Measurements from ENCODE around the gene SEMA5B. TPM values are rescaled to one million over a fixed set of nuclear protein-coding genes. Genes with fewer than 3 reads are reported as not detected.

Gene SEMA5B
- total RNA-seq, 1 experiment from 2014 or later, result not detected

GRCh38 chr3:123054931-123055330 lies 27.4 kb upstream of the SEMA5B start:
- no peaks in the 10 kb centered on the region for H3K27me3 ChIP-seq (ENCODE audit: insufficient read depth, low read depth)
- POLR2A ChIA-PET (ENCODE audit: unreplicated experiment), result interaction anchor here (0.6 kb wide), 1 partner anchor 375 kb away, joined by 7 read pairs; no protein-coding TSS in a partner anchor
- no peaks in the 10 kb centered on the region for H3K79me2 ChIP-seq (ENCODE audit: low read depth)
- no peak for TF ChIP-seq EZH2 (IDR thresholded peaks at IDR 0.05; ENCODE audit: low read depth)
- TF ChIP-seq, protein P1, sequence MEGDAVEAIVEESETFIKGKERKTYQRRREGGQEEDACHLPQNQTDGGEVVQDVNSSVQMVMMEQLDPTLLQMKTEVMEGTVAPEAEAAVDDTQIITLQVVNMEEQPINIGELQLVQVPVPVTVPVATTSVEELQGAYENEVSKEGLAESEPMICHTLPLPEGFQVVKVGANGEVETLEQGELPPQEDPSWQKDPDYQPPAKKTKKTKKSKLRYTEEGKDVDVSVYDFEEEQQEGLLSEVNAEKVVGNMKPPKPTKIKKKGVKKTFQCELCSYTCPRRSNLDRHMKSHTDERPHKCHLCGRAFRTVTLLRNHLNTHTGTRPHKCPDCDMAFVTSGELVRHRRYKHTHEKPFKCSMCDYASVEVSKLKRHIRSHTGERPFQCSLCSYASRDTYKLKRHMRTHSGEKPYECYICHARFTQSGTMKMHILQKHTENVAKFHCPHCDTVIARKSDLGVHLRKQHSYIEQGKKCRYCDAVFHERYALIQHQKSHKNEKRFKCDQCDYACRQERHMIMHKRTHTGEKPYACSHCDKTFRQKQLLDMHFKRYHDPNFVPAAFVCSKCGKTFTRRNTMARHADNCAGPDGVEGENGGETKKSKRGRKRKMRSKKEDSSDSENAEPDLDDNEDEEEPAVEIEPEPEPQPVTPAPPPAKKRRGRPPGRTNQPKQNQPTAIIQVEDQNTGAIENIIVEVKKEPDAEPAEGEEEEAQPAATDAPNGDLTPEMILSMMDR (conservative IDR thresholded peaks at IDR 0.05), result no peak
- no TSS peak for BruUV-seq (replicated peaks)
- no peaks in the 10 kb centered on the region for H3K4me1 ChIP-seq (replicated peaks; ENCODE audit: insufficient read depth)
- no peaks in the 10 kb centered on the region for H4K20me1 ChIP-seq (ENCODE audit: insufficient read depth)
- H3F3A ChIP-seq (ENCODE audit: insufficient read depth, low read depth), result no peaks in the 10 kb centered on the region
- no peak overlapping the region for H3K4me3 ChIP-seq
- intact Hi-C loops (cut with micrococcal nuclease; ENCODE audit: unreplicated experiment), result no loop called here
- H3K27ac ChIP-seq, result no peak overlapping the region
- no peak overlapping the region for H2AFZ ChIP-seq
- no peaks in the 10 kb centered on the region for H3K36me3 ChIP-seq (ENCODE audit: low read depth)
- DNase-seq, result no peak
- no peaks in the 10 kb centered on the region; the same call in 1 of the 2 replicates for H3K9me2 ChIP-seq (ENCODE audit: insufficient read depth)
- no peak overlapping the region for H3K4me2 ChIP-seq
- no peaks in the 10 kb centered on the region for H3K9me3 ChIP-seq (ENCODE audit: insufficient read depth, low read depth)
- CTCF ChIA-PET, result no interaction called here

DNA sequence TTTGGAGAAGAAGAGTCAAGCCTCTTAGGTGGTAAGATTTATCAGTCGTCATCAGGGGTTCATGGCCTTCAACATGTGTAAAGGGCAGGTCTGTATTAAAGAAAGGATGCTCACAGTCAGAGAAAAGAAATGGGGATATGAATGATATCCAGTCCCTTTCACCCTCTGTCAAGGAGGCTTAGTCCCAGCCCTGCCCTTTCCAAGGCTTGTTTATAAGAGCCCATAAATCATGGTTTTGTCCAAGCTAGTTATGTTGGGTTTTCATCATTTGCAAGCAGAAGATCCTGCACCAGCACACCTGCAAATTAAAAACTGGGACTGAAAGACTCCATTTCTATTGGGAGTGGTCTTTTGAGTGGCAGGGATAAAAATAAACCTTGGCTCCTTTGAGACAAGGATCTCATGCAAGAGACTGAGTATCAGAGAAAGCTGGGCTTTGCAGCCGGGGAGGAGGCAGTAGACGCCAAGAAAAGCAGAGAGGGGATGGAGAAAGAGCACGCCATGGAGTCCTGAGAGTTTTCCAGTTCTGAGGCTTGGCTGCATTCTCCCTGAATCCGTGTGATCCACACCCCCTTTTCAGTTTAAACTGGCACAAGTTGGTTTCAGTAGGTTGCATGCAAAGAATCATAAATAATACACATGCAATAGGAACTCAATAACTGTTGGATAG lies 26.7 kb upstream of the SEMA5B start:
- intact Hi-C loops (cut with micrococcal nuclease; ENCODE audit: unreplicated experiment), result no loop called here
- no TSS peak for BruUV-seq (replicated peaks)
- Histone ChIP-seq H3K79me2 (ENCODE audit: low read depth) (no peaks in the 10 kb centered on the region), H3K27ac (no peak overlapping the region), H3K4me1 (replicated peaks; ENCODE audit: insufficient read depth) (no peaks in the 10 kb centered on the region), H3F3A (ENCODE audit: insufficient read depth, low read depth) (no peaks in the 10 kb centered on the region), H3K4me2 (no peak overlapping the region), H3K9me3 (ENCODE audit: insufficient read depth, low read depth) (no peaks in the 10 kb centered on the region), H3K27me3 (ENCODE audit: insufficient read depth, low read depth) (no peaks in the 10 kb centered on the region), H2AFZ (no peak overlapping the region), H3K4me3 (no peak overlapping the region), H3K36me3 (ENCODE audit: low read depth) (no peaks in the 10 kb centered on the region), H3K9me2 (ENCODE audit: insufficient read depth) (no peaks in the 10 kb centered on the region; the same call in 1 of the 2 replicates), H4K20me1 (ENCODE audit: insufficient read depth) (no peaks in the 10 kb centered on the region)
- TF ChIP-seq, protein P1 (conservative IDR thresholded peaks at IDR 0.05), result no peak
- TF ChIP-seq EZH2 (IDR thresholded peaks at IDR 0.05; ENCODE audit: low read depth), result no peak
- POLR2A ChIA-PET (ENCODE audit: unreplicated experiment), result interaction anchor here (0.6 kb wide), 1 partner anchor 375 kb away, joined by 7 read pairs; no protein-coding TSS in a partner anchor
- no peak for DNase-seq
- CTCF ChIA-PET, result no interaction called here

GRCh38 chr3:123053107-123053506 lies 25.5 kb upstream of the SEMA5B start:
- ChIA-PET CTCF (interaction anchor here (0.8 kb wide), 1 partner anchor 111 kb away, joined by 3 read pairs; no protein-coding TSS in a partner anchor), POLR2A (ENCODE audit: unreplicated experiment) (no interaction called here)
- no peaks in the 10 kb centered on the region for H3K4me1 ChIP-seq (replicated peaks; ENCODE audit: insufficient read depth)
- no peak overlapping the region for H3K27ac ChIP-seq
- TF ChIP-seq, protein P1 (conservative IDR thresholded peaks at IDR 0.05), result no peak
- no peak for TF ChIP-seq EZH2 (IDR thresholded peaks at IDR 0.05; ENCODE audit: low read depth)
- no TSS peak for BruUV-seq (replicated peaks)
- no peaks in the 10 kb centered on the region for H4K20me1 ChIP-seq (ENCODE audit: insufficient read depth)
- no peaks in the 10 kb centered on the region for H3F3A ChIP-seq (ENCODE audit: insufficient read depth, low read depth)
- no peaks in the 10 kb centered on the region for H3K9me2 ChIP-seq (ENCODE audit: insufficient read depth)
- no peaks in the 10 kb centered on the region for H3K27me3 ChIP-seq (ENCODE audit: insufficient read depth, low read depth)
- no peak overlapping the region for H2AFZ ChIP-seq
- intact Hi-C loops (cut with micrococcal nuclease; ENCODE audit: unreplicated experiment), result no loop called here
- H3K36me3 ChIP-seq (ENCODE audit: low read depth), result no peaks in the 10 kb centered on the region
- H3K4me3 ChIP-seq, result no peak overlapping the region
- no peaks in the 10 kb centered on the region for H3K9me3 ChIP-seq (ENCODE audit: insufficient read depth, low read depth)
- no peaks in the 10 kb centered on the region for H3K79me2 ChIP-seq (ENCODE audit: low read depth)
- no peak for DNase-seq
- no peak overlapping the region for H3K4me2 ChIP-seq

Data from PC-9 (cell line).